HG02943 (cell line): ENCODE results near the gene CREB5.

Experiments used
- ATAC-seq: cut with Tn5 transposase; IDR thresholded peaks from one replicate; pipeline ENCODE4 v1.9.1; 2021; ENCODE audit warnings: mild to moderate bottlenecking, low read depth, moderate library complexity; ENCODE audit not compliant: unreplicated experiment

The CREB5 gene

GRCh38 chr7:28754027-28754426, 341.7 kb downstream of the CREB5 start:
- ATAC-seq = no peak

- no peak for ATAC-seq
These were observed 342.1 kb downstream of the CREB5 start for GRCh38 chr7:28754447-28754846.

- ATAC-seq = no peak
These were observed 342.9 kb downstream of the CREB5 start for GRCh38 chr7:28755255-28755654.

- no peak for ATAC-seq
These were observed 345.9 kb downstream of the CREB5 start for GRCh38 chr7:28758186-28758585.

GRCh38 chr7:28759475-28759971, 347.2 kb downstream of the CREB5 start:
- ATAC-seq = no peak

- ATAC-seq = no peak
These were observed 349.2 kb downstream of the CREB5 start for GRCh38 chr7:28761505-28761904.

GRCh38 chr7:28762651-28763050, 350.3 kb downstream of the CREB5 start:
- no peak for ATAC-seq

GRCh38 chr7:28766359-28766758, 354.0 kb downstream of the CREB5 start:
- ATAC-seq = no peak

- ATAC-seq = no peak
These were observed 355.0 kb downstream of the CREB5 start for GRCh38 chr7:28767356-28767755.

GRCh38 chr7:28768577-28769147, 356.3 kb downstream of the CREB5 start:
- ATAC-seq = no peak

GRCh38 chr7:28771906-28772622, 359.7 kb downstream of the CREB5 start:
- ATAC-seq = no peak

- no peak for ATAC-seq
These were observed 361.3 kb downstream of the CREB5 start for GRCh38 chr7:28773423-28774145.

GRCh38 chr7:28774261-28774988, 362.1 kb downstream of the CREB5 start:
- no peak for ATAC-seq

GRCh38 chr7:28776463-28777157, 364.3 kb downstream of the CREB5 start:
- no peak for ATAC-seq

- no peak for ATAC-seq
These were observed 366.5 kb downstream of the CREB5 start for GRCh38 chr7:28778786-28779185.

GRCh38 chr7:28779954-28780353, 367.6 kb downstream of the CREB5 start:
- ATAC-seq = no peak

- ATAC-seq = no peak
These were observed 370.0 kb downstream of the CREB5 start for GRCh38 chr7:28782362-28782761.

- ATAC-seq = no peak
These were observed 372.0 kb downstream of the CREB5 start for GRCh38 chr7:28784171-28784902.
